HFF-Myc (cell line): ENCODE results near the gene CD53.
A peak's percentile ranks its signal among the peaks of the same experiment; 100 is the strongest.

ENCODE experiments used
- DNase-seq: peaks from one replicate; pipeline ENCODE4 v3.0.0-alpha.2; 2011; ENCODE audit warnings: low read depth; ENCODE audit errors: extremely low read depth
- H3K4me3 ChIP-seq: replicated peaks from 2 replicates; pipeline ENCODE4 v1.5.1; 2011; ENCODE audit warnings: low read depth, mild to moderate bottlenecking, control low read depth, low read length
- CTCF ChIP-seq: IDR thresholded peaks from 2 replicates; pipeline ENCODE4 v1.5.1; 2012; ENCODE audit warnings: mild to moderate bottlenecking, low read depth, low read length, control low read depth; ENCODE audit errors: missing control alignments

Gene CD53

GRCh38 chr1:110915804-110916203 lies 42.9 kb downstream of the CD53 start:
- H3K4me3 ChIP-seq: no peak overlapping the region
- DNase-seq: no peak
- TF ChIP-seq CTCF: no peak

GRCh38 chr1:110916274-110916668 lies 43.3 kb downstream of the CD53 start:
- no peak for TF ChIP-seq CTCF
- no peak for DNase-seq
- no peak overlapping the region for H3K4me3 ChIP-seq

GRCh38 chr1:110916669-110917306 lies 43.8 kb downstream of the CD53 start:
- no peak for TF ChIP-seq CTCF
- no peak overlapping the region for H3K4me3 ChIP-seq
- peak; percentile 5 for DNase-seq

GRCh38 chr1:110918016-110918415 lies 45.1 kb downstream of the CD53 start:
- no peak for DNase-seq
- no peak for TF ChIP-seq CTCF
- H3K4me3 ChIP-seq: no peak overlapping the region

GRCh38 chr1:110921953-110922352 lies 49.0 kb downstream of the CD53 start:
- no peak for DNase-seq
- H3K4me3 ChIP-seq: no peak overlapping the region
- TF ChIP-seq CTCF: no peak

GRCh38 chr1:110927484-110928075 lies 54.6 kb downstream of the CD53 start:
- TF ChIP-seq CTCF: no peak
- H3K4me3 ChIP-seq: no peak overlapping the region
- no peak for DNase-seq

- no peak overlapping the region for H3K4me3 ChIP-seq
- DNase-seq: no peak
These were observed 55.2 kb downstream of the CD53 start for GRCh38 chr1:110928191-110928590.

More at GRCh38 chr1:110928191-110928590, 55.2 kb downstream of the CD53 start:
- TF ChIP-seq CTCF: no peak
